Measurements from ENCODE around the gene SNAPC4.

DNA sequence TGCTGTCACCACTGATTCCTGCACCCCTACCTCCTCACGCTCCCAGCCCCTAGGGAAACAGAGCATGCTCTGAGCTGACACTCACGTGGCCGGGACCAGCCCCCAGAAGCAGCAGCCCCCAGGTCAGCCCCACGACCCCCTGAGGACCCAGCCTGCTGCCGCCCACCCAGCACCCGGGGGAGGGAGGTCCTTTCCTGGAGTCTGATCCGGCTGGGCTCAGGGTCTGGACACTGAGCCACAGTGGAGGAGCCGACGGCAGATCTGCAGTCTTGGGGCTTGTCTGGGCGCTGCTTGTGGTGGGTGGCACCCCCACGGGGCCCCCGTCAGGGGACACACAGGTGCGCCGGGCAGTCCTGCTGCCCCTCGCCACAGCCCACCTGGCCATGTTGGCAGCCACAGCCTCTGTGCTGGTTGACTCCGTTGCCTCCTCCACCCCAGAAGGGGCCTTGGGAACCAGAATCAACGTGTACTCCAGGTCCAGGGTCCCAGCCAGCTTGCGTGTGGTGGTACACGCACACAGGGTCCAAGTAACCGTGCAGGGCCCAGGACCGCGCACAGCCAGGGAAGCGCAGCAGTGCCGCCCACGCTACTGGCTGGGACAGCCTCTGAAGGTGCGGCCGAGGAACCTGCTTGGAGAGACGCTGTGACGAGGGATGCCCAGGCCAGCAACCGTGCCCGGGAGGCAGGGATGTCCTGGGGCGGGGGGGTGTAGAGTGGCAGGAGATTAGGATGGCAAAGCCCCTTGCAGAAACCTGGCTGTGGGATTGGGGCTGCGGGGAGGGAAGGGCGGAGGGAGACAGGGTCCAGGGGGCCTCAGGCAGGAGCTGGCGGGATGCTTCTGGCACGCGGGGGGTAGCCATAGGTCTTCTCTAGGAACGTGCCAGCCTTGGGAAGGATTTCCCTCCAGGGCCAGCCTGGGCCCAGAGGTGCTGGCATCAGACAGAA, 39.9 kb downstream of the SNAPC4 start:
- TF ChIP-seq RAD21 (IDR thresholded peaks at IDR 0.05; ENCODE audit: low read depth) (no peak), TAF1 (IDR thresholded peaks at IDR 0.05; ENCODE audit: low read depth) (no peak), YY1 (IDR thresholded peaks at IDR 0.05; ENCODE audit: low read depth) (no peak)
- TF ChIP-seq, protein P1, sequence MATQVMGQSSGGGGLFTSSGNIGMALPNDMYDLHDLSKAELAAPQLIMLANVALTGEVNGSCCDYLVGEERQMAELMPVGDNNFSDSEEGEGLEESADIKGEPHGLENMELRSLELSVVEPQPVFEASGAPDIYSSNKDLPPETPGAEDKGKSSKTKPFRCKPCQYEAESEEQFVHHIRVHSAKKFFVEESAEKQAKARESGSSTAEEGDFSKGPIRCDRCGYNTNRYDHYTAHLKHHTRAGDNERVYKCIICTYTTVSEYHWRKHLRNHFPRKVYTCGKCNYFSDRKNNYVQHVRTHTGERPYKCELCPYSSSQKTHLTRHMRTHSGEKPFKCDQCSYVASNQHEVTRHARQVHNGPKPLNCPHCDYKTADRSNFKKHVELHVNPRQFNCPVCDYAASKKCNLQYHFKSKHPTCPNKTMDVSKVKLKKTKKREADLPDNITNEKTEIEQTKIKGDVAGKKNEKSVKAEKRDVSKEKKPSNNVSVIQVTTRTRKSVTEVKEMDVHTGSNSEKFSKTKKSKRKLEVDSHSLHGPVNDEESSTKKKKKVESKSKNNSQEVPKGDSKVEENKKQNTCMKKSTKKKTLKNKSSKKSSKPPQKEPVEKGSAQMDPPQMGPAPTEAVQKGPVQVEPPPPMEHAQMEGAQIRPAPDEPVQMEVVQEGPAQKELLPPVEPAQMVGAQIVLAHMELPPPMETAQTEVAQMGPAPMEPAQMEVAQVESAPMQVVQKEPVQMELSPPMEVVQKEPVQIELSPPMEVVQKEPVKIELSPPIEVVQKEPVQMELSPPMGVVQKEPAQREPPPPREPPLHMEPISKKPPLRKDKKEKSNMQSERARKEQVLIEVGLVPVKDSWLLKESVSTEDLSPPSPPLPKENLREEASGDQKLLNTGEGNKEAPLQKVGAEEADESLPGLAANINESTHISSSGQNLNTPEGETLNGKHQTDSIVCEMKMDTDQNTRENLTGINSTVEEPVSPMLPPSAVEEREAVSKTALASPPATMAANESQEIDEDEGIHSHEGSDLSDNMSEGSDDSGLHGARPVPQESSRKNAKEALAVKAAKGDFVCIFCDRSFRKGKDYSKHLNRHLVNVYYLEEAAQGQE (IDR thresholded peaks at IDR 0.05; ENCODE audit: low read depth): no peak
